SU-DHL-6 (cell line): ENCODE results near the gene EXOC2.

Experiments used
- H2AFZ ChIP-seq: fragments of 200-600 bp; sonication (generic); 2 replicates; pipeline ENCODE4 v1.6.1; 2014; ENCODE audit warnings: low read depth, mild to moderate bottlenecking, moderate library complexity, mixed read lengths, antibody characterized with exemption, low read length; ENCODE audit not compliant: severe bottlenecking
- H3F3A ChIP-seq: fragments of 200-600 bp; shearing (Covaris generic); 2 replicates; pipeline ENCODE4 v1.6.0; 2016; ENCODE audit warnings: antibody characterized with exemption, mild to moderate bottlenecking; ENCODE audit not compliant: insufficient read depth
- H3K27ac ChIP-seq: fragments of 200-600 bp; sonication (generic); 2 replicates; pipeline ENCODE4 v1.5.1; 2016; ENCODE audit warnings: low read depth, mild to moderate bottlenecking, low read length, moderate library complexity, mixed read lengths
- H3K27me3 ChIP-seq: fragments of 200-600 bp; sonication (generic), shearing (Covaris generic); 2 replicates; pipeline ENCODE4 v1.6.0; 2014; ENCODE audit warnings: mild to moderate bottlenecking, low read length
- H3K36me3 ChIP-seq: fragments of 200-600 bp; sonication (generic); 2 replicates; pipeline ENCODE4 v1.6.1; 2014; ENCODE audit warnings: mild to moderate bottlenecking, low read length, mixed read lengths
- H3K4me2 ChIP-seq: fragments of 300-600, 200-600 bp; shearing (Covaris generic), sonication (generic); 2 replicates; pipeline ENCODE4 v1.6.0; 2014; ENCODE audit warnings: low read length, low read depth, mild to moderate bottlenecking; ENCODE audit not compliant: poor library complexity, severe bottlenecking
- H3K4me3 ChIP-seq: fragments of 200-600 bp; sonication (generic); 2 replicates; pipeline ENCODE4 v1.5.1; 2014; ENCODE audit warnings: antibody characterized with exemption, low read length, mild to moderate bottlenecking, mixed read lengths; ENCODE audit not compliant: insufficient read depth, poor library complexity, severe bottlenecking
- H3K79me2 ChIP-seq: fragments of 200-600 bp; sonication (generic); 2 replicates; pipeline ENCODE4 v1.6.1; 2014; ENCODE audit warnings: mild to moderate bottlenecking, low read length, moderate library complexity; ENCODE audit not compliant: insufficient read depth
- H3K9ac ChIP-seq: fragments of 200-600 bp; sonication (generic); 2 replicates; pipeline ENCODE4 v1.7.0; 2014; ENCODE audit warnings: mild to moderate bottlenecking, low read length
- H3K9me2 ChIP-seq: fragments of 200-600 bp; sonication (generic); replicated peaks from 2 replicates; pipeline ENCODE4 v1.6.1; 2014; ENCODE audit warnings: low read length; ENCODE audit not compliant: insufficient read depth
- H3K9me3 ChIP-seq: fragments of 200-600 bp; sonication (generic); 2 replicates; pipeline ENCODE4 v1.6.1; 2014; ENCODE audit warnings: low read length, mixed read lengths; ENCODE audit not compliant: insufficient read depth
- H4K20me1 ChIP-seq: fragments of 200-600 bp; sonication (generic); 2 replicates; pipeline ENCODE4 v1.6.1; 2014; ENCODE audit warnings: low read depth, mild to moderate bottlenecking, antibody characterized with exemption, low read length, moderate library complexity, mixed read lengths
- EZH2phosphoT487 ChIP-seq: fragments of 200-600 bp; sonication (generic), shearing (Covaris generic); conservative IDR thresholded peaks from 2 replicates; pipeline ENCODE4 v1.6.1; 2018; ENCODE audit warnings: mild to moderate bottlenecking, antibody characterized with exemption, low read length, moderate library complexity, mixed read lengths
- TF ChIP-seq, protein P1 (sequence below): fragments of 200-600 bp; sonication (generic); IDR thresholded peaks from one replicate; pipeline ENCODE4 v1.5.1; 2017; ENCODE audit warnings: antibody characterized with exemption, mild to moderate bottlenecking, low read length, moderate library complexity; ENCODE audit not compliant: insufficient read depth, poor library complexity, severe bottlenecking

The EXOC2 gene

DNA sequence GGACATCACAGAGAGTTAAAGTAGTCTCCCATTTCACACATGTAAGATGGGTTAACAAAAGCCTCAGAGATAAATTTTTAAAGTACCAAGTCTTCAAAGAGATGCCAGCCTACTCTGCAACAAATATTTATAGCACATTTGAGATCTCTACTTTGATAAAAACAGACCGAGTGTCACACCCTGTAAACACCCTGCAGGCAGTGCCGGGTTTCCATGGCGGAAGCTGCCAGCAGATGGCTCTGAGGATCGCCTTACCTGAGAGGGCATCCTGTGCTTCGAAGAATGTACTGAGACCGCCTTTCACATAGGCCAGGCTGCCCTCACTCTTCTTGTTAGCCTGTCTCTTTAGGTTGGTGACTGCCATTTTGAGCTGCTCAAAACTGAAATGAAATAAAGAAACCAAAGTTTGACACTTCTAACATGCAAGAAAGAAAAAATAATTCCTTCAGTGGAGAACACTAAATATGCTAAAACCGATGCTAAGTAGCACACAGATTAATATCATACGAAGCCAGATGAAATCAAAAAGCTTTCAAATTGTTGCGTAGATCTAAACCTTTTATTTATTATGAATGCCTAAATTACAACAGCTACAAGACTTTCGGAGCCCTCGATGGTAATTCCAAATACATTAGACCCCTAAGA is 75.4 kb downstream of the EXOC2 start:
- no peaks in the 10 kb centered on the region for H3K27me3 ChIP-seq
- no peak overlapping the region for H3K27ac ChIP-seq
- H3K79me2 ChIP-seq, result no peaks in the 10 kb centered on the region
- H3K9me2 ChIP-seq, result no peaks in the 10 kb centered on the region
- no peak for TF ChIP-seq EZH2phosphoT487
- TF ChIP-seq, protein P1, sequence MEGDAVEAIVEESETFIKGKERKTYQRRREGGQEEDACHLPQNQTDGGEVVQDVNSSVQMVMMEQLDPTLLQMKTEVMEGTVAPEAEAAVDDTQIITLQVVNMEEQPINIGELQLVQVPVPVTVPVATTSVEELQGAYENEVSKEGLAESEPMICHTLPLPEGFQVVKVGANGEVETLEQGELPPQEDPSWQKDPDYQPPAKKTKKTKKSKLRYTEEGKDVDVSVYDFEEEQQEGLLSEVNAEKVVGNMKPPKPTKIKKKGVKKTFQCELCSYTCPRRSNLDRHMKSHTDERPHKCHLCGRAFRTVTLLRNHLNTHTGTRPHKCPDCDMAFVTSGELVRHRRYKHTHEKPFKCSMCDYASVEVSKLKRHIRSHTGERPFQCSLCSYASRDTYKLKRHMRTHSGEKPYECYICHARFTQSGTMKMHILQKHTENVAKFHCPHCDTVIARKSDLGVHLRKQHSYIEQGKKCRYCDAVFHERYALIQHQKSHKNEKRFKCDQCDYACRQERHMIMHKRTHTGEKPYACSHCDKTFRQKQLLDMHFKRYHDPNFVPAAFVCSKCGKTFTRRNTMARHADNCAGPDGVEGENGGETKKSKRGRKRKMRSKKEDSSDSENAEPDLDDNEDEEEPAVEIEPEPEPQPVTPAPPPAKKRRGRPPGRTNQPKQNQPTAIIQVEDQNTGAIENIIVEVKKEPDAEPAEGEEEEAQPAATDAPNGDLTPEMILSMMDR, result no peak
- H3K4me3 ChIP-seq, result no peak overlapping the region
- H3K4me2 ChIP-seq, result no peak overlapping the region
- no peaks in the 10 kb centered on the region for H3F3A ChIP-seq
- H3K9ac ChIP-seq, result no peak overlapping the region
- H4K20me1 ChIP-seq, result peaks cover 3% of the 10 kb centered on the region; the same call in 1 of the 2 replicates
- no peak overlapping the region for H2AFZ ChIP-seq
- no peaks in the 10 kb centered on the region for H3K9me3 ChIP-seq
- no peaks in the 10 kb centered on the region for H3K36me3 ChIP-seq

DNA sequence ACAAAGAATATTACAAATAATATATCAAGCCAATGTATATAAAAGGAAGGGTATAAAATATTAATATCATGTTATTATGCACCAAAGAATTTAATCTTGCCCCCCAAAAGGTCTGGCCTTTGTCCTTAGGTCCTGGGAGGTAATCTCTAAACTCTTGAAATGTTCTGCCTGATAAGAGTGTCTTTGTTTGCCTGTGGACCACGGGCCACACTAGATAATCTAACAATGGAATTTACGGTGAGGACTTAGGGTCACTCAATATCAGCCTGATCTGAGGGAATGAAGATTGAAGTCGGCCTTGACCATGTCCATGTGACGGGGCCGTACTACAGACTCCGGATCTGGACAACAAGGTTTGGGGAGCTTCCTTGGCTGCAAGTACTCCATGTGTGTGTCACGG is 79.0 kb downstream of the EXOC2 start:
- Histone ChIP-seq H3K9me2 (no peaks in the 10 kb centered on the region), H3K9me3 (no peaks in the 10 kb centered on the region), H3K4me2 (no peak overlapping the region), H2AFZ (no peak overlapping the region), H3F3A (no peaks in the 10 kb centered on the region), H3K4me3 (no peak overlapping the region), H3K27me3 (no peaks in the 10 kb centered on the region), H3K36me3 (peaks cover 3% of the 10 kb centered on the region; the same call in 1 of the 2 replicates), H3K79me2 (no peaks in the 10 kb centered on the region), H4K20me1 (no peaks in the 10 kb centered on the region), H3K9ac (no peak overlapping the region), H3K27ac (no peak overlapping the region)
- TF ChIP-seq, protein P1, result no peak
- TF ChIP-seq EZH2phosphoT487, result no peak

DNA sequence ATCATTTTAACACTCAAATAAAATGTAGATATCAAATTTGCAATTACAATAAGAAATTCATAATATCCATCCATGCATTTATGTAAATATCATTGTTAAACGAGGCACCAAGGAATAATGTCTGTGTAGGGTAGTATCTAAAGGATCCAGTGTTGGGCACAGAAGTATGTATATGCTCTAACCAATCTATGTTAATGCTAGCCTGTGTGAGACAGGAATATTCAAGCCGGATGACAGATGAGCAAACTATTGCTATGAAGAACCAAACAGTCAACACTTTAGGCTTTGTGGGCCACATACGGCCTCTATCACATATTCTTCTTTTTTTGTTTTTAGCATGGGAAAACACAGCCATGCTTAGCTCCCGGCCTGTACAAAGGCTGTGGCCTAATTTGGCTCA is 81.0 kb downstream of the EXOC2 start:
- Histone ChIP-seq H3K9me2 (no peaks in the 10 kb centered on the region), H3K79me2 (no peaks in the 10 kb centered on the region), H3K27me3 (no peaks in the 10 kb centered on the region), H3K9ac (no peak overlapping the region), H4K20me1 (no peaks in the 10 kb centered on the region), H3K9me3 (no peaks in the 10 kb centered on the region), H3F3A (no peaks in the 10 kb centered on the region), H3K4me3 (no peak overlapping the region), H2AFZ (no peak overlapping the region), H3K27ac (no peak overlapping the region), H3K4me2 (no peak overlapping the region), H3K36me3 (peaks cover 12% of the 10 kb centered on the region; the same call in 1 of the 2 replicates)
- TF ChIP-seq, protein P1, result no peak
- no peak for TF ChIP-seq EZH2phosphoT487
